Renal cortex interstitium (tissue), 11 donors: Measurements from ENCODE around the gene MAD1L1. TPM values are rescaled to one million over a fixed set of nuclear protein-coding genes. Genes with fewer than 3 reads are reported as not detected.

Source experiments
- DNase-seq, 11 donors: peaks; one replicate each; pipeline ENCODE4 v3.0.0-alpha.2; 2013; ENCODE audit warnings: low read depth in 9 of 11, low spot score in 4 of 11; ENCODE audit errors: extremely low read depth in 1 of 11
- polyA plus RNA-seq, 3 donors: library from polyadenylated mRNA; unstranded; fragments of 120-200 nt; gene quantifications; one replicate each; pipeline ENCODE4 v1.2.1, GENCODE V29; 2013; ENCODE audit not compliant: insufficient read length in 3 of 3

The MAD1L1 gene
- polyA plus RNA-seq, 3 donors, result 22.6 to 28.2 (median 26.3) TPM

DNA sequence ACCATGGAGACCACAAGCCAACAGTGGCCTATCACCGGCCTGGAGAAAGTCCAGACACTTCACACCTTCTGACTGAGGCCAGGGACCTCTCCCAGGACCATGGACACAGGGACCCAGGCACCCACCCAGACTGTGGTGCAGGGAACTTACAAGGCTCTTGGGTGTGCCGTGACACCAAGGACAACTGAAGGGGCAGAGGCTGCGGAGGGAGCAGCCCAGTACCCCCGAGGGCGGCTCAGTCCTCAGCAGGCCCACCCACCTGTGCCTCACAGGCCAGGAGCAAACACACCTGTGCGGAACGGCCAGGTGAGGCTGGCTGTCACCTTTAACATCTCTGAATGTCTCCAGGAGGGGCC is 182.3 kb downstream of the MAD1L1 start:
- DNase-seq, result no peak

- DNase-seq, result no peak
Measured at GRCh38 chr7:2049782-2050510, 182.8 kb downstream of the MAD1L1 start.

- DNase-seq, result no peak
Measured at GRCh38 chr7:2049111-2049781, 183.5 kb downstream of the MAD1L1 start.

GRCh38 chr7:2048531-2048930 is 184.2 kb downstream of the MAD1L1 start:
- DNase-seq, result no peak

GRCh38 chr7:2048006-2048405 is 184.7 kb downstream of the MAD1L1 start:
- no peak for DNase-seq

GRCh38 chr7:2046581-2047565 is 185.9 kb downstream of the MAD1L1 start:
- DNase-seq, result no peak

GRCh38 chr7:2045559-2046405 is 187.0 kb downstream of the MAD1L1 start:
- no peak for DNase-seq

DNA sequence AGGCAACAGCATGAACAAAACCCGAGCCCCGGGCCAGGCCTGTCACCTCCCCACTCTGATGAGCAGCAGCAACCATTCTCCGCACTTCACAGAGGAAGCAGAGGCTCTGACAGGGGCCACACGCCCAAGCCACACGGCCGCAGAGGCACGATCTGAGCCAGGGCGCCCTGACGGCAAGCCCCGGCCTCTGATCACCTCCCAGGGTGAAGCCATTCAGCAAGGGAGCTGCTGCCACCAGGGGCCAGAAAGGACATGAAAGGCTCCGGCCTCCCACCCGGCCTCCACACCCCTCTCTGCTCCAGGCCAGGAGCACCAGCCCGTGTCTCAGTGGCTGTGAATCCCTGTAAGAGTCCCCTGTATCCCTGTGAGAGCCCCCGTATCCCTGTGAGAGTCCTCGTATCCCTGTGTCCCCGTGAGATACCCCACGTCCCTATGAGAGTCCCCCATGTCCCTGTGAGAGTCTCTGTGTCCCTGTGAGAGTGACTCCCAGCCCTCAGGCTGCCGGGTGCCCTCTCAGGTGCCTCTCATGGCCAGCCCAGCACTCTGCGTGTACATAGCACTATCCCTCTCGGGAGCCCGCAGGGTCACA is 187.8 kb downstream of the MAD1L1 start:
- no peak for DNase-seq

GRCh38 chr7:2044311-2044882 is 188.3 kb downstream of the MAD1L1 start:
- no peak for DNase-seq

GRCh38 chr7:2043316-2044039 is 189.3 kb downstream of the MAD1L1 start:
- no peak for DNase-seq

DNA sequence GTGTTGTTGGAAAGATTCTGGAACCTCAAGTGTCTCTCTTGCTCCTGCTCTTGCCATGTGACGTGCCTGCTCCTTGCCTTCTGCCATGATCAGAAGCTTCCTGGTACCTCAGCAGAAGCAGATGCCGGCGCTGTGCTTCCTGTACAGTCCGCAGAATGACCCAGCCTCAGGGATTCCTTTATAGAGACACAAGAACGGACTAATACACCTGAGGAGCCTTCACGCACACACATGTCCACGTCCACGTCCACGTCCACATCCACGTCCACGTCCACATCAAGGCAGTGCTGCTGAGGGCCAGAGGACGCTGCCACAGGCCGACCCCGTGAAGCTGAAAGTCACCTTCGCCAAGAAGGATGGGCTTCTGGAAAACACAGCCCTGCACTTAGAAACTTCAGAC is 190.1 kb downstream of the MAD1L1 start:
- DNase-seq, result no peak

DNA sequence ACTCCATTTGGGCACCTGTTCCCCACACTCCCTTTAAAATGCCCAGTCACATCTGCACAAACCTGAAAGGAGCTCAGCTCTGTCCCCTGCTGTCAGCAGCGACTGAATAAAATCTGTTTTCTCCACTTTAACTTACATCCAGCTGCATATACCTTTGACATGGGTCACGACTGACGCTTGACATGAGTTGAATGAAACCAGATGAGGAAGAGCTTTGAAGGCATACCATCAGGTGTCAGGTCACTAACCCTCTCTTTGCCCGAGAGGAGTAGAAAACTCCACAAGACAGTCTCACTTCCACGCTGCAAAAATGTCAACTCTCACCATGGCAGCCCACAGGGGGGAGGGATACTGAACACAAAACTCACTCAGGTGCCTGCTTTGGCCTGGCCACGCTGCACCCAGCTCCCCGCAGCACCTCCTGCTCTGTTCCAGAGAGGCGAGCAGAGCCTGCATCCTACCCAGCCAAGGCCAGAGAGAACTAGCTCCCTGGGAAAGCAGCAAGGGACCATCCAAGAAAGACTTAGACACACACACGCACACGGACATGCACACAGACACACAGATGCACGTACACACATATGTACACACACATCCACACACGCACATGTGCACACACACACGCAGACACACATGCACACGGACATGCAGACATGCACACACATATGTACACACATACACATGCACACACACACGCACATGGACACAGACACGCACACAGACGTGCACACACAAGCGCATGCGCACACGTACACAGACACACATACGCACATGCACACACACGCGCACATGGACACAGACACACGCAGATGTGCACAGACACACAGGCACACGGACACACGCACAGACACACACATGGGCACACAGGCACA is 191.0 kb downstream of the MAD1L1 start:
- no peak for DNase-seq

DNA sequence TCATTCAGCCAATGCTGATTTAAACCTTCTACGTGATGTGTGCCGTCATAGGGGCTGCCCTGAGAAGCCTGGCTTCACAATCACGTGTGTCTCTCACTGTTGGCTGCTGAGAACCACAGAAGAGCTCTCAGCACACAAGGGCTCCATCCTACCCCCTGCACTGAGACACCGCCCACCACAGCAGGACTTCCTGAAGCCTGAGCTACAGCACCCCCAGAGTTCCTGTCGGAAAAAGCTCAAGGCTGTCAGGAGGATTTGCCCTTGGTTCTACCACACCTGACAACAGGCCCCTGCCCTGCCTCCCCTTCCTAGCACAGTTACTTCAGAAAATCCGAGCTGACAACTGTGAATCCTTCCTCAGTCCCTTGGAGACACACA is 191.9 kb downstream of the MAD1L1 start:
- DNase-seq, result no peak

DNA sequence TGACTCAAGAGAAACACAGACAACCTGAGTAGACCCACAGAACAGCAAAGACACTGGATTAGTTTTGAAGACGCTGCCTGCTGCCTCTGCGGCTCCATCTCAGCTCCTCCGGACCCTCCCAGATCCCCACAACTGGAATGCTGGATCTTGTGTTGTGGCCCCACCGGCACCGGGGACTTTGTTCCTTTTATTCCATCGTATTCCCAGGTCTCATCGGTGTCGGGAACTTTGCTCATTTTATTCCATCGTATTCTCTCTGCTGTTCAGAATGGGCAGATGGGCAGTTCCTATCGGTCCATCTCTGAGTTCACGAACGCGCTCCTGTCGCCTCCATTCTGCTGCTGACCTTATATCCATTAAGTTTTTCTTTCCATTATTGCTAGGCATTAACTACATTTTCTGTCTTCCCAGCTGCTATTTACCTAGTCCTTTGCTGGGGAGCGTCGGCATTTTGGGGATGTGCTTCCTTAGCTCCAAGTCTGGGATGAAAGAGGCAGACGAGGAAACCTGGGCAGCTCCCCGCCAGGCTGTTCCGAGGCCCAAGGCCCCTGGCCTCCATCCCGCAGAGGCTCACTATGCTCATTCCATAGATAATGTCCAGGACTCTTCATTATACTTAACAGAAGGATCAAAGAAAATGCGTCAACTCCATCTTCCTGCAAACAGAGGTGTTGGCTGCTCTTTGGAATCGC is 192.4 kb downstream of the MAD1L1 start:
- no peak for DNase-seq

- no peak for DNase-seq
Measured at GRCh38 chr7:2038931-2039728, 193.6 kb downstream of the MAD1L1 start.
